Measurements from ENCODE around the gene ERFL. TPM values are rescaled to one million over a fixed set of nuclear protein-coding genes. Genes with fewer than 3 reads are reported as not detected.

Gene ERFL
- total RNA-seq, 4 donors from 2014 or later, result not detected

GRCh38 chr19:41930926-41931592, 2.8 kb upstream of the ERFL start:
- intact Hi-C loops (cut with DNase I), result no loop called here
- Histone ChIP-seq H3K27ac (no peak overlapping the region), H3K9me3 (no peaks in the 10 kb centered on the region), H3K36me3 (no peaks in the 10 kb centered on the region), H3K4me1 (peaks cover 19 to 35% (median 19%) of the 10 kb centered on the region in 3 donors), H3K4me3 (no peak overlapping the region), H3K27me3 (peaks cover 37 to 100% (median 53%) of the 10 kb centered on the region in 4 donors)
- WGBS, 2 donors, result 3 to 6% methylated on average over 2 to 12 of the region's 17 CpGs
- DNase-seq, result no peak
- peak in 1 of 6 experiments; percentile 12 for TF ChIP-seq CTCF (IDR thresholded peaks at IDR 0.05)
- TF ChIP-seq POLR2A (IDR thresholded peaks at IDR 0.05), result no peak

GRCh38 chr19:41930322-41930722, 2.1 kb upstream of the ERFL start:
- Histone ChIP-seq H3K9me3 (no peaks in the 10 kb centered on the region), H3K4me1 (peaks cover 14 to 27% (median 19%) of the 10 kb centered on the region in 3 donors), H3K27ac (no peak overlapping the region), H3K4me3 (no peak overlapping the region), H3K27me3 (peaks cover 38 to 100% (median 55%) of the 10 kb centered on the region in 4 donors), H3K36me3 (no peaks in the 10 kb centered on the region)
- WGBS, 2 donors, result 14 to 18% methylated on average over 6 of the region's 7 CpGs
- TF ChIP-seq CTCF (IDR thresholded peaks at IDR 0.05), result no peak
- TF ChIP-seq POLR2A (IDR thresholded peaks at IDR 0.05), result no peak
- no peak for DNase-seq
- intact Hi-C loops (cut with DNase I), result no loop called here

- Histone ChIP-seq H3K4me1 (peaks cover 14 to 21% (median 19%) of the 10 kb centered on the region in 3 donors), H3K9me3 (no peaks in the 10 kb centered on the region), H3K36me3 (no peaks in the 10 kb centered on the region), H3K27ac (no peak overlapping the region), H3K27me3 (peaks cover 39 to 100% (median 54%) of the 10 kb centered on the region in 4 donors), H3K4me3 (no peak overlapping the region)
- no peak for DNase-seq
- TF ChIP-seq POLR2A (IDR thresholded peaks at IDR 0.05), result no peak
- TF ChIP-seq CTCF (IDR thresholded peaks at IDR 0.05), result no peak
- WGBS, 2 donors, result 30 to 38% methylated on average over 6 to 8 of the region's 14 CpGs
- intact Hi-C loops (cut with DNase I), result no loop called here
Observed at GRCh38 chr19:41929536-41930071, 1.4 kb upstream of the ERFL start.

GRCh38 chr19:41928754-41929535, 696 bp upstream of the ERFL start:
- no peaks in the 10 kb centered on the region for H3K36me3 ChIP-seq
- TF ChIP-seq POLR2A (IDR thresholded peaks at IDR 0.05) (no peak), CTCF (IDR thresholded peaks at IDR 0.05) (no peak)
- H3K4me1 ChIP-seq, result peaks cover 14 to 21% (median 19%) of the 10 kb centered on the region in 3 donors
- H3K27me3 ChIP-seq, result peaks cover 39 to 100% (median 56%) of the 10 kb centered on the region in 4 donors
- no peak for DNase-seq
- WGBS, 2 donors, result 6 to 9% methylated on average over 14 to 19 of the region's 29 CpGs
- H3K4me3 ChIP-seq, result peak overlapping the region; percentile 16 to 69 (median 40)
- intact Hi-C loops (cut with DNase I), result no loop called here
- H3K9me3 ChIP-seq, result no peaks in the 10 kb centered on the region
- H3K27ac ChIP-seq, result no peak overlapping the region

All from esophagus squamous epithelium (tissue), 5 donors.